ENCODE measurements around the gene MCTP1.

MCTP1 gene

DNA sequence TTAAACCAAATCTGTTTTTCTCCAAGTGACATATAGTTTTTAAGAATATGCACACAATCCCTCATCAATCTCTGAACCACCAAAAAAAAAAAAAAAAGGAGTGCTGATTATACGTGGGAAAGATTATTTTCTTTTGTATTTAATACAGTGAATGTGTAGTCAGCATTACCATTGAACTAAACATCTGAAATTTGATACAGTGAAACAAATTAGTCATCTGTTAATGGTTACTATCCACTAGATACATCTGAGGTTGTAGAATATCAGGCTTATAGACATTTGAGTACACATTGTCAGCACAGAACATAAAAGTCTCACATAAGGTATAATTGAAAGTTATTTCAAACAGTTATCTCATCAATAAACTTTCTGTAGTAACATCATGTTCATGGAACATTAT, 579.5 kb downstream of the MCTP1 start:
- no peak for DNase-seq (ENCODE audit: low spot score)

GRCh38 chr5:94702729-94703128, 582.2 kb downstream of the MCTP1 start:
- DNase-seq (ENCODE audit: low spot score): no peak

GRCh38 chr5:94700592-94700991, 584.3 kb downstream of the MCTP1 start:
- no peak for DNase-seq (ENCODE audit: low spot score)

GRCh38 chr5:94699562-94699961, 585.3 kb downstream of the MCTP1 start:
- DNase-seq (ENCODE audit: low spot score): no peak

GRCh38 chr5:94698197-94698596, 586.7 kb downstream of the MCTP1 start:
- DNase-seq (ENCODE audit: low spot score): no peak

GRCh38 chr5:94694671-94695070, 590.2 kb downstream of the MCTP1 start:
- no peak for DNase-seq (ENCODE audit: low spot score)

- DNase-seq (ENCODE audit: low spot score): no peak
These were observed 591.0 kb downstream of the MCTP1 start for GRCh38 chr5:94693845-94694370.

DNA sequence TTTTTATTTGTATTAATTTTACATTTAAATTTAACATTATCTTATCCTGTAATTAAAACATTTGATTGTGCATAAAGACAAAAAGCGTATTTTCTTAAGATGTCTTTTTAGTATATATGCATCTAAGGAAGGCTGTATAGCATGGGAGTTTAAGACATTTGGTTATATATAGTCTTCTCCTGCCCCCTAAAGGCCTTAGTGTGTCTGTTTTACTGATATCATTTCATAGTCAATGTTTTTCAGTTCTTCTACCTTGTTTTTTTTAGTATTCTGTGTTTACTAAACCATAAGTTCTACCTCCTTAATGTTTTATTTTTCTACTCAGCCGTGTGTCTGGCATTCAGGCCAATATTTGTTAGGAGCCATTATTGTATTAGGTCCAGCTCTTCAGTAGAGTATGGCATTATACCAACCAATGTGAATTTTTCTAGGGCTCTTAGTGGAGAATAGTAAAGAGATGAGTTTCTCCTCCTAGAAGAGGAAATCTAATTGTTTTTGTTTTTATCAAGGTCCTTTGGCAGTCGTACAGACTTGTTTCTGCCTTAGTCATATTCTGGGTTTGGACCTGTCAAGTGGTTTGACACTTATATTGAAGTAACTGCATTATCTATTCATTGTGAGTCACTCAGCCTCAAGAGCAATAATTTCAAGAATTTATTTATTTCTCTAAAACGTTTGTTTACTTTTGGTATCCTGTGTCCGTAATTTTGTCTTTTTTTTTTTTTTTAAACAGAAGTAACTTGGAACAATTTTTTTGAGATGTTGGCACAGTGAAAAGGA, 591.7 kb downstream of the MCTP1 start:
- DNase-seq (ENCODE audit: low spot score): peak; percentile 41

DNA sequence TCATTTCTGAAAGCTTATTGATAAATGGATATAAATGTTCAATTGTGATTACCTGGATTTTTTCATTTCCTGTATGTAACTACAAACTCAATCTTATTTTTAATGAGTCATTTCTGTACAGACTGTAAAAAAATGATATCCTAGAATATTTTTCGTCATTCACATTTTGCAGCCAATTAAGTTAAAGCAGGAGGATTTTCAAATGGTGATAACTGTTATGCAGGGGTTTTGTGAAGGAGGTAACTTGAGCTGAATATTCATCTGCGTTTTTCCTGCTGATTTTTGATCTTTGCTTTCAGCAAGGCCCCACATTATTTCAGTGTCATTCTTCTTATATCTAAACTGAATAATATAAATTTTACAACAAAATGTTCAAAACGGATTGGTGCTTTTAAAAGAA, 592.3 kb downstream of the MCTP1 start:
- DNase-seq (ENCODE audit: low spot score): no peak

- DNase-seq (ENCODE audit: low spot score): no peak
These were observed 592.9 kb downstream of the MCTP1 start for GRCh38 chr5:94691949-94692348.

- DNase-seq (ENCODE audit: low spot score): no peak
These were observed 593.6 kb downstream of the MCTP1 start for GRCh38 chr5:94691291-94691690.

- DNase-seq (ENCODE audit: low spot score): no peak
These were observed 594.1 kb downstream of the MCTP1 start for GRCh38 chr5:94690778-94691177.

DNA sequence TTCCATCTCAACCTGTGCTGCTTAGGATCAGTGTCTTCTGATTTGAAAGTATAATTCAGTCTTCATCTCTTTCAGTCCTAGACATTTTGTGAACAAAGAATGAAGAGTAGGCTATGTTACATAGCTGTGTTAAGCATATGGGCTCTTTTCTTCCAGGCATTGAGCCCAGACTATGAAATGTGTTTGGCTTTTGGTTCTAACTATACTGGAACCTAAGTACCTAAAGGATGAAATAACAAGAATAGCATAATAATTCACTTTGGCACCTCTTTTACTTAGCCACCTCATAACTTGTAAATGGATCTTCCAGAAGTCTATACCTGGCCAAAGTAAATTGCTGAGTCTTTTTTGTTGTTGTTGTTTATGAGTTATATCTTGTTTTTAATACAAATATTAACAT, 595.0 kb downstream of the MCTP1 start:
- DNase-seq (ENCODE audit: low spot score): no peak

- no peak for DNase-seq (ENCODE audit: low spot score)
These were observed 601.9 kb downstream of the MCTP1 start for GRCh38 chr5:94682814-94683520.

- DNase-seq (ENCODE audit: low spot score): no peak
These were observed 608.8 kb downstream of the MCTP1 start for GRCh38 chr5:94675965-94676618.

DNA sequence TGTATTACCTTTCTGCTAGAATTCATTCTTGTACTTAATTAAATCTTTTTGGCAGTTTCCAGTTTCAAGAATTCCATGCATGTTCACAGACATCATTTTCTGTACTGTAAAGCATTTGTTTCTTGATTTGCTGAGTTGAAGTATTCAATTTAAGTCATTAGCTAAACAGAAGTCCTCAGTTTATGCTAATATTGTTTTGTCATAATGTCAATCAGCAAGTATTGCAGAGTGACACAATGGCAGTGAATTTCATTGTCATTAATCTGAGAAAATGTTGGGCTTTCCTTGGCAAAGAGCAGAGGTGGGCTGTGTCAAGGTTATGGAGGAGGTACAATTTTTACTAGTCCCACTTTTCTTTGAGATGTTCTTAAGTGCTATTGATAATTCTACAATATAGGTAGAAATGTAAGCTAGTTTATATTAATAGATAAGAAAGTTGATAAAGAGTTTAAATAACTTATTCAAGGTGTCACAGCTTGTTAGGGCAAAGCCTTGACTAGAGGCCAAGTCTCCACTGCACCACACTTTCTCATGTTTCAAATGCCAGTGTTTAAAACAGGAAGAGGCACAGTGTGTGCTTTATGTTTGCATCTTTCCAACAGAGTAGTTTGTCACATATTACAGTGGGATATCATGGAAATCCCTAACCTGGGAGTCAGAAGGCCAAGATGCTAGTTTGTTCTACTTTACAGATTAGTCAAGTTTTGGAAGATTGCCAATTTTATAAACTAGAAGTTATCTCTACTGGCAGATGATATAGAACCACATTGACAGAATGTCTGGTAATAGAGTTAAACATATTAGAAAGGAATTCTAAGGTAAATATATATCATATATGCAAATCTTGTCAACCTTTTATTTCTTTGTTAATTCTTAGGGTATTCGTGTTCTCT, 610.2 kb downstream of the MCTP1 start:
- DNase-seq (ENCODE audit: low spot score): no peak

GRCh38 chr5:94672746-94673145, 612.1 kb downstream of the MCTP1 start:
- DNase-seq (ENCODE audit: low spot score): no peak

DNA sequence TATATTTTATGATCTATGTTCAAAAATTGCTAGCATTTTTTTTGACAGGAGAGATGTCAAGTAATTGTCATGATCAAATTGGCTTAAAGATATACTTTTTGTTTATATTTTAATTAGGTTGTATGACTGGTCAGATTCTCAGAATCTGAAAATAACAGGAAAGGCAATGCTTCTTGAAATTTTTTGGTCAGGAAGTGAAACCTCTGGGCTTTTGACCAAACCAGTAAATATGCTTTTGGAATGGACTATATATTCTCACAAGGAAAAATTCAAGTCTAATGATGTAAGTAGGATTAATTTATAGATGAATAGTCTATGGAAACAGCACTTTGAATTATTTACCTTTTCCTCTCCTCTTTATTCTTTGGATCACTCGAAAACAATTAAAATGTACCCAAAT, 614.2 kb downstream of the MCTP1 start:
- no peak for DNase-seq (ENCODE audit: low spot score)

DNA sequence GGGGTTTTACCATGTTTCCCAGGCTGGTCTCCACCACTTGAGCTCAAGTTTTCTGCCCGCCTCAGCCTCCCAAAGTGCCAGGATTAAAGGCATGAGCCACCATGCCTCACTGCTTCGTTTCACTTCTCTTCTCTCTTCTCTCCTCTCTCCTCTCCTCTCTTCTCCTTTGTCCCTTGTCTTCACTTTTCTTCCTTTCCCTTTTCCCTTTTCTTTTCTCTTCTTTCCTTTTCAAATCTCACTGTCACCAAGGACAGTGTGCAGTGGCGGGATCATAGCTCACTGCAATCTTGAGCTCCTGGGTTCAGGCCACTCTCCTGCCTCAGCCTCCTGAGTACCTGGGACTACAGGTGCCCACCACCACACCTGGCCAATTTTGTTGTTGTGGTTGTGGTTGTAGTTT, 617.0 kb downstream of the MCTP1 start:
- no peak for DNase-seq (ENCODE audit: low spot score)

GRCh38 chr5:94661086-94661485, 623.8 kb downstream of the MCTP1 start:
- DNase-seq (ENCODE audit: low spot score): no peak

- no peak for DNase-seq (ENCODE audit: low spot score)
These were observed 624.4 kb downstream of the MCTP1 start for GRCh38 chr5:94660506-94660905.
